Measurements from ENCODE around the gene RSPO1. TPM values are rescaled to one million over a fixed set of nuclear protein-coding genes. Genes with fewer than 3 reads are reported as not detected.

RSPO1 gene
- total RNA-seq, 1 experiment from 2014 or later, result not detected

DNA sequence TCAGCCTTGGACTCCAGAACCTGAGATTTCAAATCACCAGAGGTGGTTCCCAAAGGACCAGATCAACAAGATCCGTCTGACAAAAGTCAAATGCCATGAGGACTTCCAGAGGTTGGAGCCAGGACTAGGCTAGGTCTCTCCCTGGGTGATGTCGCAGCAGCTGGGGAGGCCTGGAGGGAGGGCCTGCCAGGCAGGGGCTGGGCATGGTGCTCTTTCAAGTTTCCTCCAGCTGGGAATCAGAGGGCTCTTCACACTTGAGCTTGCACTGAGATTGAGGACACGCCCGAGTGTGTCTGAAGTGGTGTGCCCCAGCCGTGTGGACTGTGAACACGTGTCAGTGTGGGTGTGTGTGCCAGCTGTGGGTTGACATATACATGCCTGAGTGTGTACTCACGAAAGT, 21.3 kb upstream of the RSPO1 start:
- no peak for ATAC-seq
- Histone ChIP-seq H3K79me2 (ENCODE audit: low read length) (no peaks in the 10 kb centered on the region), H3K27me3 (ENCODE audit: low read length) (no peaks in the 10 kb centered on the region), H3K4me2 (ENCODE audit: low read length) (no peak overlapping the region), H3K27ac (ENCODE audit: low read length) (no peak overlapping the region), H4K20me1 (ENCODE audit: low read length) (no peaks in the 10 kb centered on the region), H3F3A (ENCODE audit: low read length, unreplicated experiment) (no peaks in the 10 kb centered on the region), H3K36me3 (ENCODE audit: low read depth, low read length) (no peaks in the 10 kb centered on the region), H3K4me3 (ENCODE audit: low read length) (no peak overlapping the region), H3K4me1 (ENCODE audit: insufficient read depth, low read length) (no peaks in the 10 kb centered on the region), H3K9me2 (replicated peaks; ENCODE audit: low read length) (no peaks in the 10 kb centered on the region), H2AFZ (ENCODE audit: low read length) (no peak overlapping the region), H3K9me3 (ENCODE audit: low read length) (no peaks in the 10 kb centered on the region), H3K9ac (ENCODE audit: low read length) (no peak overlapping the region)
- intact Hi-C loops (cut with micrococcal nuclease), result no loop called here
- ChIA-PET CTCF (no interaction called here), POLR2A (ENCODE audit: unreplicated experiment) (no interaction called here)
- no peak for DNase-seq
- TF ChIP-seq EZH2 (IDR thresholded peaks at IDR 0.05; ENCODE audit: low read length, unreplicated experiment) (no peak), CTCF (conservative IDR thresholded peaks at IDR 0.05; ENCODE audit: low read depth, low read length) (no peak), EZH2phosphoT487 (IDR thresholded peaks at IDR 0.05; ENCODE audit: borderline replicate concordance, low read length) (no peak)
- no TSS peak for BruUV-seq (replicated peaks)

- BruUV-seq (replicated peaks), result no TSS peak
- Histone ChIP-seq H3K36me3 (ENCODE audit: low read depth, low read length) (no peaks in the 10 kb centered on the region), H3K27ac (ENCODE audit: low read length) (no peak overlapping the region), H4K20me1 (ENCODE audit: low read length) (no peaks in the 10 kb centered on the region), H3K4me2 (ENCODE audit: low read length) (no peak overlapping the region), H3K4me3 (ENCODE audit: low read length) (no peak overlapping the region), H3K9me2 (replicated peaks; ENCODE audit: low read length) (no peaks in the 10 kb centered on the region), H3F3A (ENCODE audit: low read length, unreplicated experiment) (no peaks in the 10 kb centered on the region), H2AFZ (ENCODE audit: low read length) (no peak overlapping the region), H3K27me3 (ENCODE audit: low read length) (no peaks in the 10 kb centered on the region), H3K9ac (ENCODE audit: low read length) (no peak overlapping the region), H3K79me2 (ENCODE audit: low read length) (no peaks in the 10 kb centered on the region), H3K9me3 (ENCODE audit: low read length) (no peaks in the 10 kb centered on the region), H3K4me1 (ENCODE audit: insufficient read depth, low read length) (no peaks in the 10 kb centered on the region)
- DNase-seq, result peak; percentile 17
- peak; percentile 51 for ATAC-seq
- CTCF ChIA-PET, result interaction anchor here (0.6 to 1.0 kb wide), 3 partner anchors 52 to 151 kb away, joined by 3 to 5 read pairs (median 4); no protein-coding TSS in a partner anchor
- POLR2A ChIA-PET (ENCODE audit: unreplicated experiment), result no interaction called here
- no peak; the same call in 1 of the 2 replicates for TF ChIP-seq CTCF (conservative IDR thresholded peaks at IDR 0.05; ENCODE audit: low read depth, low read length)
- TF ChIP-seq EZH2 (IDR thresholded peaks at IDR 0.05; ENCODE audit: low read length, unreplicated experiment), result no peak
- TF ChIP-seq EZH2phosphoT487 (IDR thresholded peaks at IDR 0.05; ENCODE audit: borderline replicate concordance, low read length), result no peak
- intact Hi-C loops (cut with micrococcal nuclease), result no loop called here
Observed at GRCh38 chr1:37655274-37655673, 20.6 kb upstream of the RSPO1 start.

DNA sequence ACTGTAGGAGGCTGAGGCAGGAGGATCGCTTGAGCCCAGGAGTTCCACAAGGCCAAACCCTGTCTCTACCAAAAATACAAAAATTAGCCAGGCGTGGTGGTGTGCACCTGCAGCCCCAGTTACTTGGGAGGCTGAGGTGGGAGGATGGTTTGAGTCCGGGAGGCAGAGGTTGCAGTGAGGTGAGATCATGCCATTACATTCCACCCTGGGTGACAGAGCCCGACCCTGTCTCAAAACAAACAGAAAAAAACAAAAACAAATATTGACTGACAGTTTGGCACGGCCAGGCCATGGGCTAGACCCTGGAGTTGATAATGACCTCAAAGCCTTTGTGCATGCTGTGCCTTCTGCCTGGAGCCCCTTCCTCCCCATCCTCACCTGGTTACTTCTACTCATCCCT, 19.2 kb upstream of the RSPO1 start:
- H3K27ac ChIP-seq (ENCODE audit: low read length), result no peak overlapping the region
- no peaks in the 10 kb centered on the region for H3K4me1 ChIP-seq (ENCODE audit: insufficient read depth, low read length)
- H4K20me1 ChIP-seq (ENCODE audit: low read length), result no peaks in the 10 kb centered on the region
- TF ChIP-seq EZH2phosphoT487 (IDR thresholded peaks at IDR 0.05; ENCODE audit: borderline replicate concordance, low read length), result no peak
- no peak for TF ChIP-seq CTCF (conservative IDR thresholded peaks at IDR 0.05; ENCODE audit: low read depth, low read length)
- no peak for TF ChIP-seq EZH2 (IDR thresholded peaks at IDR 0.05; ENCODE audit: low read length, unreplicated experiment)
- H2AFZ ChIP-seq (ENCODE audit: low read length), result no peak overlapping the region
- no peak overlapping the region for H3K4me3 ChIP-seq (ENCODE audit: low read length)
- H3F3A ChIP-seq (ENCODE audit: low read length, unreplicated experiment), result no peaks in the 10 kb centered on the region
- POLR2A ChIA-PET (ENCODE audit: unreplicated experiment), result no interaction called here
- intact Hi-C loops (cut with micrococcal nuclease), result no loop called here
- H3K79me2 ChIP-seq (ENCODE audit: low read length), result no peaks in the 10 kb centered on the region
- BruUV-seq (replicated peaks), result no TSS peak
- no peaks in the 10 kb centered on the region for H3K9me2 ChIP-seq (replicated peaks; ENCODE audit: low read length)
- no peaks in the 10 kb centered on the region for H3K27me3 ChIP-seq (ENCODE audit: low read length)
- H3K9me3 ChIP-seq (ENCODE audit: low read length), result no peaks in the 10 kb centered on the region
- CTCF ChIA-PET, result no interaction called here
- H3K36me3 ChIP-seq (ENCODE audit: low read depth, low read length), result no peaks in the 10 kb centered on the region
- ATAC-seq (no peak), DNase-seq (no peak)
- no peak overlapping the region for H3K9ac ChIP-seq (ENCODE audit: low read length)
- H3K4me2 ChIP-seq (ENCODE audit: low read length), result no peak overlapping the region

All from PC-3 (cell line).